DMS53 treated with DMSO at 0.1 percent for 48 hours (cell line): Measurements from ENCODE around the gene DCST2.

ENCODE experiments used
- DNase-seq: peaks from one replicate; lab custom pipeline; 2025; ENCODE audit not compliant: unreplicated experiment; lab: John Stamatoyannopoulos, UW

Gene DCST2

GRCh38 chr1:155050560-155051341 is 17.2 kb upstream of the DCST2 start, which contains the start of gene ADAM15:
Gene ADAM15 (plus strand): TSS chr1:155051316. CDS start chr1:155051387, 71 bp downstream.
- peak; percentile 91 for DNase-seq

GRCh38 chr1:155049651-155050559 is 16.3 kb upstream of the DCST2 start:
- DNase-seq, result no peak

GRCh38 chr1:155048449-155049334 is 15.1 kb upstream of the DCST2 start:
- no peak for DNase-seq

GRCh38 chr1:155044812-155045657 is 11.5 kb upstream of the DCST2 start:
- DNase-seq, result peak; percentile 85

GRCh38 chr1:155044365-155044764 is 10.8 kb upstream of the DCST2 start:
- no peak for DNase-seq

GRCh38 chr1:155043793-155044192 is 10.2 kb upstream of the DCST2 start:
- DNase-seq, result no peak

- DNase-seq, result no peak
These were observed 9.7 kb upstream of the DCST2 start for GRCh38 chr1:155043301-155043702.

- DNase-seq, result no peak
These were observed 9.2 kb upstream of the DCST2 start for GRCh38 chr1:155042789-155043188.

- no peak for DNase-seq
These were observed 6.9 kb upstream of the DCST2 start for GRCh38 chr1:155040358-155041093.

- no peak for DNase-seq
These were observed 5.7 kb upstream of the DCST2 start for GRCh38 chr1:155039308-155039669.

GRCh38 chr1:155038602-155039307 is 5.2 kb upstream of the DCST2 start:
- DNase-seq, result no peak

- no peak for DNase-seq
These were observed 4.4 kb upstream of the DCST2 start for GRCh38 chr1:155037851-155038441.

GRCh38 chr1:155037043-155037442 is 3.5 kb upstream of the DCST2 start:
- DNase-seq, result no peak

GRCh38 chr1:155035936-155036335 is 2.4 kb upstream of the DCST2 start:
- no peak for DNase-seq

GRCh38 chr1:155034318-155035208 is 982 bp upstream of the DCST2 start:
- DNase-seq, result no peak

GRCh38 chr1:155032886-155033285 is 695 bp downstream of the DCST2 start:
- DNase-seq, result no peak

GRCh38 chr1:155030899-155031298 is 2.7 kb downstream of the DCST2 start:
- no peak for DNase-seq
